Testis (tissue), 3 donors: ENCODE results near the gene LTA4H. TPM values are rescaled to one million over a fixed set of nuclear protein-coding genes. Genes with fewer than 3 reads are reported as not detected.

Experiments
- DNase-seq: peaks from one replicate; pipeline ENCODE4 v3.0.0-alpha.2; 2019
- H3K27ac ChIP-seq, 2 donors: fragments of 200-600 bp; sonication (generic); one replicate each; pipeline ENCODE4 v1.5.1; 2019
- H3K27me3 ChIP-seq: fragments of 200-600 bp; sonication (generic); one replicate; pipeline ENCODE4 v1.5.1; 2019
- H3K36me3 ChIP-seq: fragments of 200-600 bp; sonication (generic); one replicate; pipeline ENCODE4 v1.5.1; 2017; ENCODE audit warnings: low read depth; ENCODE audit errors: missing control alignments
- H3K4me1 ChIP-seq: fragments of 200-600 bp; sonication (generic); one replicate; pipeline ENCODE4 v1.5.1; 2019
- H3K4me3 ChIP-seq, 2 donors: fragments of 200-600 bp; sonication (generic); one replicate each; pipeline ENCODE4 v1.5.1; 2017 to 2019
- H3K9me3 ChIP-seq: fragments of 200-600 bp; sonication (generic); one replicate; pipeline ENCODE4 v1.5.1; 2017
- POLR2A ChIP-seq: fragments of 450-650 bp; IDR thresholded peaks from one replicate; pipeline ENCODE4 v1.6.1; 2017; ENCODE audit warnings: antibody characterized with exemption, mild to moderate bottlenecking, moderate library complexity
- WGBS, 2 donors: methylation state at CpG; one replicate each; pipeline ENCODE4 v1.1.5; 2018; 5-methylcytosine and 5-hydroxymethylcytosine counted together
- intact Hi-C: fragments of 100-400 bp; cut with DNase I; formaldehyde crosslinking; loops from one replicate; pipeline ENCODE4 v1.15.1; 2023; ENCODE audit warnings: low total_unique reads
- polyA plus RNA-seq: library from polyadenylated mRNA; stranded (reverse); fragments of 350-450 nt; fragmentation: Illumina TruSeq; extraction: RNeasy Lipid Tissue Mini Kit (QIAGEN cat#74804); gene quantifications from one replicate; pipeline ENCODE4 v1.2.3, GENCODE V29; 2014; ENCODE audit warnings: low read depth, low replicate concordance; ENCODE audit not compliant: insufficient read depth
- total RNA-seq, 2 donors: library from RNA; depleted of rRNA; stranded (reverse); fragments of >200 nt; gene quantifications; one replicate each; pipeline ENCODE4 v1.2.3, GENCODE V29; 2016
- TF ChIP-seq, protein P1 (sequence below), 3 experiments: fragments of 450-650 bp in 2 of 3; fragments of 200-600 bp in 1 of 3; sonication (generic) in 1 of 3; IDR thresholded peaks; one replicate each; pipeline ENCODE4 v1.5.1; 2016 to 2019; ENCODE audit warnings: antibody characterized with exemption in 3 of 3, mild to moderate bottlenecking in 2 of 3, moderate library complexity in 1 of 3

Gene LTA4H
- total and polyA plus RNA-seq, 3 donors from 2014 or later: 41.5 to 62.5 (median 44.4) TPM

DNA sequence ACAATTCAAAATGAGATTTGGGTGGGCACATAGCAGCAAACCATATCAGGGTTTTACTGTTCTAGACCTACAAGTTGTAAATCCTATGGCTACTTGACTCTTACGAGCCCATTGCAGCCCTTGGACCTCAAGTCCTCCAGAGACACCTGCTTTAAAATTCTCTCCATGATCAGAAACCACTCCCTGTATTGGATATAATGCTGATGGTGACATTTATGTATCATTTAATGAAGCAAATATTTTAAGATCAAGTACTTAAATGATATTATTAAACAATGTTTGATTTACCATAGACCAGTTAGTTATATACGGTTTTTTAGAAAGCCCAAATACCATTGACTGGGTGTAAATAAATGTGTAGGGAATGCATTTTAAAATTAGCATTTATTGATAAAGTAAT, 68.1 kb downstream of the LTA4H start:
- Histone ChIP-seq H3K27ac (no peak overlapping the region), H3K36me3 (no peaks in the 10 kb centered on the region), H3K4me1 (no peaks in the 10 kb centered on the region), H3K4me3 (no peak overlapping the region), H3K9me3 (no peaks in the 10 kb centered on the region), H3K27me3 (no peaks in the 10 kb centered on the region)
- 88 to 93% methylated on average over 2 of the region's 2 CpGs for WGBS, 2 donors
- DNase-seq: no peak
- intact Hi-C loops: no loop called here
- TF ChIP-seq POLR2A: no peak

GRCh38 chr12:95966287-95966870, 69.0 kb downstream of the LTA4H start:
- H3K9me3 ChIP-seq: no peaks in the 10 kb centered on the region
- no peak for TF ChIP-seq POLR2A
- TF ChIP-seq, protein P1, sequence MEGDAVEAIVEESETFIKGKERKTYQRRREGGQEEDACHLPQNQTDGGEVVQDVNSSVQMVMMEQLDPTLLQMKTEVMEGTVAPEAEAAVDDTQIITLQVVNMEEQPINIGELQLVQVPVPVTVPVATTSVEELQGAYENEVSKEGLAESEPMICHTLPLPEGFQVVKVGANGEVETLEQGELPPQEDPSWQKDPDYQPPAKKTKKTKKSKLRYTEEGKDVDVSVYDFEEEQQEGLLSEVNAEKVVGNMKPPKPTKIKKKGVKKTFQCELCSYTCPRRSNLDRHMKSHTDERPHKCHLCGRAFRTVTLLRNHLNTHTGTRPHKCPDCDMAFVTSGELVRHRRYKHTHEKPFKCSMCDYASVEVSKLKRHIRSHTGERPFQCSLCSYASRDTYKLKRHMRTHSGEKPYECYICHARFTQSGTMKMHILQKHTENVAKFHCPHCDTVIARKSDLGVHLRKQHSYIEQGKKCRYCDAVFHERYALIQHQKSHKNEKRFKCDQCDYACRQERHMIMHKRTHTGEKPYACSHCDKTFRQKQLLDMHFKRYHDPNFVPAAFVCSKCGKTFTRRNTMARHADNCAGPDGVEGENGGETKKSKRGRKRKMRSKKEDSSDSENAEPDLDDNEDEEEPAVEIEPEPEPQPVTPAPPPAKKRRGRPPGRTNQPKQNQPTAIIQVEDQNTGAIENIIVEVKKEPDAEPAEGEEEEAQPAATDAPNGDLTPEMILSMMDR (IDR thresholded peaks at IDR 0.05): no peak
- no peaks in the 10 kb centered on the region for H3K27me3 ChIP-seq
- no peaks in the 10 kb centered on the region for H3K4me1 ChIP-seq
- no peaks in the 10 kb centered on the region for H3K36me3 ChIP-seq
- no peak overlapping the region for H3K27ac ChIP-seq
- H3K4me3 ChIP-seq: no peak overlapping the region
- intact Hi-C loops: no loop called here
- DNase-seq: no peak
- 79 to 82% methylated on average over 7 of the region's 7 CpGs for WGBS, 2 donors

GRCh38 chr12:95963096-95963495, 72.3 kb downstream of the LTA4H start:
- H3K4me3 ChIP-seq: no peak overlapping the region
- H3K4me1 ChIP-seq: no peaks in the 10 kb centered on the region
- no peak for DNase-seq
- no peaks in the 10 kb centered on the region for H3K27me3 ChIP-seq
- no peaks in the 10 kb centered on the region for H3K36me3 ChIP-seq
- intact Hi-C loops: no loop called here
- WGBS, 2 donors: 69 to 88% methylated on average over 2 of the region's 2 CpGs
- no peak overlapping the region for H3K27ac ChIP-seq
- H3K9me3 ChIP-seq: no peaks in the 10 kb centered on the region
- TF ChIP-seq, protein P1 (IDR thresholded peaks at IDR 0.05): no peak
- no peak for TF ChIP-seq POLR2A

- no peak for DNase-seq
- TF ChIP-seq, protein P1 (IDR thresholded peaks at IDR 0.05): no peak
- no peak for TF ChIP-seq POLR2A
- no peaks in the 10 kb centered on the region for H3K36me3 ChIP-seq
- H3K27me3 ChIP-seq: no peaks in the 10 kb centered on the region
- 74% methylated on average over 7 of the region's 7 CpGs for WGBS, 2 donors
- no peak overlapping the region for H3K27ac ChIP-seq
- H3K9me3 ChIP-seq: no peaks in the 10 kb centered on the region
- intact Hi-C loops: no loop called here
- H3K4me1 ChIP-seq: no peaks in the 10 kb centered on the region
- no peak overlapping the region for H3K4me3 ChIP-seq
Measured at GRCh38 chr12:95962222-95962621, 73.2 kb downstream of the LTA4H start.

- 71 to 77% methylated on average over 5 of the region's 5 CpGs for WGBS, 2 donors
- intact Hi-C loops: no loop called here
- no peaks in the 10 kb centered on the region for H3K9me3 ChIP-seq
- no peak for DNase-seq
- no peak overlapping the region for H3K27ac ChIP-seq
- no peak overlapping the region for H3K4me3 ChIP-seq
- H3K4me1 ChIP-seq: no peaks in the 10 kb centered on the region
- TF ChIP-seq, protein P1 (IDR thresholded peaks at IDR 0.05): no peak
- TF ChIP-seq POLR2A: no peak
- no peaks in the 10 kb centered on the region for H3K36me3 ChIP-seq
- H3K27me3 ChIP-seq: no peaks in the 10 kb centered on the region
Measured at GRCh38 chr12:95960241-95960640, 75.1 kb downstream of the LTA4H start.
